Suprapubic skin (tissue), 4 donors: Measurements from ENCODE around the gene NQO2.

Experiments
- EP300 ChIP-seq: sonication (generic); formaldehyde crosslinking; IDR thresholded peaks from one replicate; pipeline ENCODE4 v1.6.1; 2017; ENCODE audit warnings: antibody characterized with exemption
- POLR2A ChIP-seq, 2 donors: fragments of 450-650 bp; IDR thresholded peaks; one replicate each; pipeline ENCODE4 v1.6.1; 2017; ENCODE audit warnings: antibody characterized with exemption in 2 of 2, mild to moderate bottlenecking in 2 of 2, moderate library complexity in 2 of 2
- POLR2AphosphoS5 ChIP-seq, 3 donors: sonication (generic); formaldehyde crosslinking; IDR thresholded peaks; one replicate each; pipeline ENCODE4 v1.6.1; 2017; ENCODE audit warnings: antibody characterized with exemption in 3 of 3
- TF ChIP-seq, protein P1 (sequence below), 2 donors: fragments of 200-600 bp in 1 of 2; fragments of 450-650 bp in 1 of 2; sonication (generic) in 1 of 2; IDR thresholded peaks; one replicate each; pipeline ENCODE4 v1.5.1; 2016 to 2019; ENCODE audit warnings: antibody characterized with exemption in 2 of 2, mild to moderate bottlenecking in 1 of 2, moderate library complexity in 1 of 2

GRCh38 chr6:2976060-2976459, 23.6 kb upstream of the NQO2 start:
- TF ChIP-seq, protein P1, sequence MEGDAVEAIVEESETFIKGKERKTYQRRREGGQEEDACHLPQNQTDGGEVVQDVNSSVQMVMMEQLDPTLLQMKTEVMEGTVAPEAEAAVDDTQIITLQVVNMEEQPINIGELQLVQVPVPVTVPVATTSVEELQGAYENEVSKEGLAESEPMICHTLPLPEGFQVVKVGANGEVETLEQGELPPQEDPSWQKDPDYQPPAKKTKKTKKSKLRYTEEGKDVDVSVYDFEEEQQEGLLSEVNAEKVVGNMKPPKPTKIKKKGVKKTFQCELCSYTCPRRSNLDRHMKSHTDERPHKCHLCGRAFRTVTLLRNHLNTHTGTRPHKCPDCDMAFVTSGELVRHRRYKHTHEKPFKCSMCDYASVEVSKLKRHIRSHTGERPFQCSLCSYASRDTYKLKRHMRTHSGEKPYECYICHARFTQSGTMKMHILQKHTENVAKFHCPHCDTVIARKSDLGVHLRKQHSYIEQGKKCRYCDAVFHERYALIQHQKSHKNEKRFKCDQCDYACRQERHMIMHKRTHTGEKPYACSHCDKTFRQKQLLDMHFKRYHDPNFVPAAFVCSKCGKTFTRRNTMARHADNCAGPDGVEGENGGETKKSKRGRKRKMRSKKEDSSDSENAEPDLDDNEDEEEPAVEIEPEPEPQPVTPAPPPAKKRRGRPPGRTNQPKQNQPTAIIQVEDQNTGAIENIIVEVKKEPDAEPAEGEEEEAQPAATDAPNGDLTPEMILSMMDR (IDR thresholded peaks at IDR 0.05): no peak
- TF ChIP-seq EP300 (no peak), POLR2A (IDR thresholded peaks at IDR 0.05) (no peak), POLR2AphosphoS5 (IDR thresholded peaks at IDR 0.05) (no peak)
